HCT116 (cell line): ENCODE results near the gene JDP2. TPM values are rescaled to one million over a fixed set of nuclear protein-coding genes. Genes with fewer than 3 reads are reported as not detected.

ENCODE experiments used
- ATAC-seq: fragments of 200-7000 bp; cut with Tn5 transposase; 2 replicates; pipeline ENCODE4 v1.9.1; 2020; ENCODE audit warnings: mild to moderate bottlenecking, moderate library complexity
- BruUV-seq: library from RNA; stranded (reverse); fragments of 400-500 nt; replicated peaks from 2 replicates; lab custom pipeline; 2021; lab: Mats Ljungman, UMichigan
- CTCF ChIA-PET: fragments of 300-600 bp; sonication (Branson Sonifier 250); formaldehyde crosslinking; loops from one replicate; lab custom pipeline; 2021; ENCODE audit warnings: antibody characterized with exemption; lab: Charles Lee
- POLR2A ChIA-PET: fragments of 300-600, 350-600 bp; sonication (Branson Sonifier 250); formaldehyde crosslinking; loops from one replicate; lab custom pipeline; 2021; ENCODE audit warnings: antibody characterized with exemption; lab: Charles Lee
- RAD21 ChIA-PET, 2 experiments: fragments of 300-600 bp; sonication (Branson Sonifier 250); formaldehyde crosslinking; loops; one replicate each; lab custom pipeline; 2023; ENCODE audit warnings: low total read pairs in 2 of 2; ENCODE audit not compliant: uncharacterized antibody in 2 of 2, unreplicated experiment in 2 of 2, low non-redundant PET in 1 of 2; lab: Charles Lee
- DNase-seq: peaks from one replicate; pipeline ENCODE4 v3.0.0-alpha.2; 2010; ENCODE audit warnings: low read depth, low spot score
- H2AFZ ChIP-seq: fragments of 200-600 bp; shearing (Covaris generic), sonication (generic); 2 replicates; pipeline ENCODE4 v1.6.1; 2017; ENCODE audit warnings: low read depth, mixed run types, mixed read lengths, antibody characterized with exemption, low read length; ENCODE audit not compliant: poor library complexity, severe bottlenecking
- H3K27ac ChIP-seq: 2 replicates; pipeline ENCODE4 v1.5.1; 2012; ENCODE audit warnings: low read depth, low read length
- H3K27me3 ChIP-seq: fragments of 200-600 bp; sonication (generic); 2 replicates; pipeline ENCODE4 v1.6.1; 2016; ENCODE audit warnings: mixed run types, low read length, mixed read lengths; ENCODE audit not compliant: insufficient read depth
- H3K36me3 ChIP-seq, 2 experiments: fragments of 200-500 bp in 1 of 2; fragments of 200-600 bp in 1 of 2; sonication (Bioruptor generic) in 1 of 2; sonication (generic) in 1 of 2; 2 replicates each; pipeline versions ENCODE4 v1.5.1 to v1.6.1; 2014 to 2016; ENCODE audit warnings: low read length in 2 of 2, inconsistent platforms in 1 of 2, mixed read lengths in 1 of 2, mixed run types in 1 of 2; ENCODE audit not compliant: insufficient read depth in 2 of 2, control insufficient read depth in 1 of 2
- H3K4me1 ChIP-seq, 2 experiments: fragments of 200-600 bp in 1 of 2; sonication (generic) in 1 of 2; 2 replicates each; pipeline versions ENCODE4 v1.5.1 to v1.6.1; 2012 to 2017; ENCODE audit warnings: low read length in 2 of 2, inconsistent platforms in 1 of 2, mild to moderate bottlenecking in 1 of 2, mixed read lengths in 1 of 2, mixed run types in 1 of 2, moderate library complexity in 1 of 2; ENCODE audit not compliant: insufficient read depth in 2 of 2, control insufficient read depth in 1 of 2
- H3K4me2 ChIP-seq: fragments of 200-600 bp; sonication (generic); 2 replicates; pipeline ENCODE4 v1.6.1; 2017; ENCODE audit warnings: mixed run types, low read length, mixed read lengths
- H3K4me3 ChIP-seq, 2 experiments: fragments of 200-600 bp in 1 of 2; sonication (generic) in 1 of 2; replicated peaks in 1 of 2; 2 replicates each; pipeline ENCODE4 v1.5.1; 2011 to 2016; ENCODE audit warnings: low read length in 2 of 2, control low read depth in 1 of 2, low read depth in 1 of 2, mild to moderate bottlenecking in 1 of 2, mixed read lengths in 1 of 2, mixed run types in 1 of 2
- H3K79me2 ChIP-seq: fragments of 200-600 bp; sonication (generic); 2 replicates; pipeline ENCODE4 v1.6.1; 2017; ENCODE audit warnings: mild to moderate bottlenecking, mixed run types, low read length, moderate library complexity, mixed read lengths; ENCODE audit not compliant: insufficient read depth
- H3K9ac ChIP-seq: fragments of 200-600 bp; sonication (generic); 2 replicates; pipeline ENCODE4 v1.6.1; 2016; ENCODE audit warnings: low read length, mixed read lengths
- H3K9me2 ChIP-seq: fragments of 200-600 bp; sonication (generic), shearing (Covaris generic); 2 replicates; pipeline ENCODE4 v1.6.1; 2017; ENCODE audit warnings: mixed run types, mild to moderate bottlenecking, moderate library complexity; ENCODE audit not compliant: insufficient read depth
- H3K9me3 ChIP-seq, 2 experiments: fragments of 200-500 bp in 1 of 2; fragments of 200-600 bp in 1 of 2; sonication (Bioruptor generic) in 1 of 2; sonication (generic) in 1 of 2; 2 replicates each; pipeline ENCODE4 v1.6.1; 2014 to 2017; ENCODE audit warnings: low read length in 2 of 2, mixed read lengths in 2 of 2, inconsistent platforms in 1 of 2, low read depth in 1 of 2, mild to moderate bottlenecking in 1 of 2, mixed run types in 1 of 2, moderate library complexity in 1 of 2; ENCODE audit not compliant: control insufficient read depth in 1 of 2, insufficient read depth in 1 of 2
- H4K20me1 ChIP-seq: fragments of 200-600 bp; sonication (generic), shearing (Covaris generic); 2 replicates; pipeline ENCODE4 v1.6.1; 2017; ENCODE audit warnings: mixed run types, mild to moderate bottlenecking, moderate library complexity; ENCODE audit not compliant: insufficient read depth
- ATF3 ChIP-seq: IDR thresholded peaks from 2 replicates; pipeline ENCODE4 v1.6.1; 2012
- CBX3 ChIP-seq: IDR thresholded peaks from 2 replicates; pipeline ENCODE4 v1.6.1; 2012; ENCODE audit warnings: low read depth
- POLR2A ChIP-seq: IDR thresholded peaks from 2 replicates; pipeline ENCODE4 v1.7.0; 2011; ENCODE audit warnings: borderline replicate concordance; ENCODE audit not compliant: insufficient read depth, insufficient read length; ENCODE audit errors: extremely low read depth
- REST ChIP-seq: IDR thresholded peaks from 2 replicates; pipeline ENCODE4 v1.6.1; 2012; ENCODE audit warnings: low read depth
- ZFX ChIP-seq: fragments of 450-650 bp; IDR thresholded peaks from 2 replicates; pipeline ENCODE4 v1.6.1; 2017
- intact Hi-C: fragments of 100-400 bp; cut with micrococcal nuclease; formaldehyde crosslinking; loops from 2 replicates; pipeline ENCODE4 v1.10.0; 2022
- total RNA-seq: library from RNA; stranded (reverse); gene quantifications from one replicate; pipeline ENCODE4 v1.2.1, GENCODE V29; 2021; ENCODE audit not compliant: unreplicated experiment
- TF ChIP-seq, protein P1 (sequence below): IDR thresholded peaks from 2 replicates; pipeline ENCODE4 v1.6.1; 2011; ENCODE audit warnings: mild to moderate bottlenecking, low read length, moderate library complexity; ENCODE audit not compliant: insufficient replicate concordance; ENCODE audit errors: extremely low read depth

The JDP2 gene
- total RNA-seq, 1 experiment from 2014 or later = 25.4 TPM

DNA sequence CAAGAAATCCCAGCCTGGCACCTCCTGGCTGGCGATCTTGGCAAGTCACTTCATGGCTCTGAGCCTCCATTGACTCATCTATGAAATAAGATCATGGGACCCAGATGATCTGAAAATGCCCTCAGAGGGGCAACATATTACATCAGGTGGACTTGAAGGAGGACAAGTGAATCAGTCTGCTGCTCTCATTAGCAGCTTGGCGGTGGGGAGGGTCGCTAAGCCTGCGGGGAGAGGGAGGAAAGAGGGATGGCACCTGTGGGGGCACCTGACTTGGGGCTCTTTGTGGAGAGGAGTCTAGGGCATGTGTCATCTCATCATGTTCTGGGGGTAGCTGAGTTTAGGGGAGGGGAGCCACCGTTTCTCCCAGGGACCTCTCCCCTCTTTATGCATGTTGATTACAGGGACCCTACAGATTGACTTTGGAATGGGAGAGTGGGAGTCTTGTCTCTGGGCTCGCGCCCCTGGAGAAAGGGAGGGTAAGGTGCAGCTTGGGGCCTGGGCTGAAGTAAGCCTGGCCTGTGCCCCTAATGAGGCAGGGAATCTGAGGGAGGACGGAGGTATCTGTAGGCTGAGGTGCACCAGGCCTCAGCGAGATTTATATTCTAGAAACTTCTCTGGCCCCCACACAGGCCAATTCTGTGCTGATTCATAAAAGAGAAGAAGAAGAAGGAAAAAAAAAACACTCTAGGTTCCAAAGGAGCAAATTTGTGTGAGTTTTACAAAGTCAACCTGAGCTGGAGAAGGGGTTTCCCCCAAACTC, 65.2 kb downstream of the JDP2 start:
- H3K27ac ChIP-seq = no peak overlapping the region
- POLR2A ChIA-PET = no interaction called here
- ATAC-seq = no peak

More for the DNA sequence above, 65.2 kb downstream of the JDP2 start:
- ChIA-PET CTCF (interaction anchor here (0.7 kb wide), 1 partner anchor 68 kb away, joined by 3 read pairs; no protein-coding TSS in a partner anchor), RAD21 (no interaction called here)
- no peaks in the 10 kb centered on the region for H3K36me3 ChIP-seq
- no peaks in the 10 kb centered on the region for H3K4me1 ChIP-seq
- no peak for DNase-seq
- no peak overlapping the region for H3K9ac ChIP-seq
- no peak overlapping the region for H3K4me3 ChIP-seq
- intact Hi-C loops = no loop called here
- H3K4me2 ChIP-seq = no peak overlapping the region
- H3K9me2 ChIP-seq = no peaks in the 10 kb centered on the region
- no peaks in the 10 kb centered on the region for H3K79me2 ChIP-seq
- no TSS peak for BruUV-seq
- no peak overlapping the region for H2AFZ ChIP-seq
- no peaks in the 10 kb centered on the region for H3K9me3 ChIP-seq
- TF ChIP-seq ATF3 = no peak
- TF ChIP-seq, protein P1, sequence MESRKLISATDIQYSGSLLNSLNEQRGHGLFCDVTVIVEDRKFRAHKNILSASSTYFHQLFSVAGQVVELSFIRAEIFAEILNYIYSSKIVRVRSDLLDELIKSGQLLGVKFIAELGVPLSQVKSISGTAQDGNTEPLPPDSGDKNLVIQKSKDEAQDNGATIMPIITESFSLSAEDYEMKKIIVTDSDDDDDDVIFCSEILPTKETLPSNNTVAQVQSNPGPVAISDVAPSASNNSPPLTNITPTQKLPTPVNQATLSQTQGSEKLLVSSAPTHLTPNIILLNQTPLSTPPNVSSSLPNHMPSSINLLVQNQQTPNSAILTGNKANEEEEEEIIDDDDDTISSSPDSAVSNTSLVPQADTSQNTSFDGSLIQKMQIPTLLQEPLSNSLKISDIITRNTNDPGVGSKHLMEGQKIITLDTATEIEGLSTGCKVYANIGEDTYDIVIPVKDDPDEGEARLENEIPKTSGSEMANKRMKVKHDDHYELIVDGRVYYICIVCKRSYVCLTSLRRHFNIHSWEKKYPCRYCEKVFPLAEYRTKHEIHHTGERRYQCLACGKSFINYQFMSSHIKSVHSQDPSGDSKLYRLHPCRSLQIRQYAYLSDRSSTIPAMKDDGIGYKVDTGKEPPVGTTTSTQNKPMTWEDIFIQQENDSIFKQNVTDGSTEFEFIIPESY = no peak
- TF ChIP-seq CBX3 = no peak
- no peak for TF ChIP-seq REST
- TF ChIP-seq ZFX = no peak
- TF ChIP-seq POLR2A = no peak
- H4K20me1 ChIP-seq = no peaks in the 10 kb centered on the region
- H3K27me3 ChIP-seq = no peaks in the 10 kb centered on the region
